ENCODE results near the gene ABR. TPM values are rescaled to one million over a fixed set of nuclear protein-coding genes. Genes with fewer than 3 reads are reported as not detected.

Gene ABR
- polyA plus RNA-seq, 3 donors = 19.8 to 160 (median 26.0) TPM

- intact Hi-C loops (cut with micrococcal nuclease) = no loop called here
- Mint-ChIP-seq H3K4me1 (peaks cover 14% of the 10 kb centered on the region), H3K27ac (peak overlapping the region; percentile 33 to 84 (median 78)), H3K36me3 (peaks cover 11 to 20% of the 10 kb centered on the region in 2 donors), H3K9me3 (peaks cover 0 to 5% (median 0%) of the 10 kb centered on the region in 7 donors), H3K4me3 (no peak overlapping the region), H3K27me3 (ENCODE audit: low read depth in 3 of 3) (no peaks in the 10 kb centered on the region)
- Histone ChIP-seq H3K9me3 (replicated peaks in 1 of 2; ENCODE audit: control insufficient read depth in 1 of 2, insufficient read depth in 1 of 2, low read length in 2 of 2) (peaks cover 0 to 5% of the 10 kb centered on the region in 2 donors), H3K79me2 (ENCODE audit: insufficient read depth, low read length) (peaks cover 70% of the 10 kb centered on the region), H3K27me3 (ENCODE audit: control insufficient read depth in 2 of 2, insufficient read depth in 2 of 2, low read length in 2 of 2) (no peaks in the 10 kb centered on the region), H3K9ac (ENCODE audit: insufficient read depth, low read length, poor library complexity, severe bottlenecking) (peak overlapping the region; percentile 21), H3K27ac (ENCODE audit: low read depth in 1 of 2, low read length in 2 of 2) (peak overlapping the region; percentile 21 to 68), H2AFZ (ENCODE audit: insufficient read depth, low read depth, low read length, poor library complexity, severe bottlenecking) (no peak overlapping the region), H3K36me3 (replicated peaks in 1 of 2; ENCODE audit: control insufficient read depth in 1 of 2, insufficient read depth in 2 of 2, low read length in 2 of 2) (peaks cover 13 to 26% of the 10 kb centered on the region in 2 donors), H3K4me2 (replicated peaks; ENCODE audit: extremely low read depth, low read length, poor library complexity, severe bottlenecking) (peak overlapping the region; percentile 42), H3K4me3 (replicated peaks in 1 of 3; ENCODE audit: low read depth in 2 of 3, low read length in 3 of 3) (no peak overlapping the region), H3K4me1 (ENCODE audit: control insufficient read depth in 1 of 2, insufficient read depth in 2 of 2, low read length in 2 of 2) (peaks cover 11 to 17% of the 10 kb centered on the region in 2 donors), H4K20me1 (ENCODE audit: insufficient read depth, low read length) (peaks cover 92% of the 10 kb centered on the region)
- peak; percentile 42 to 53 (median 49) for DNase-seq
- 21% methylated on average over 5 of the region's 12 CpGs for WGBS (ENCODE audit: insufficient coverage)
- TF ChIP-seq CTCF (IDR thresholded peaks at IDR 0.05) = no peak
These were observed 28.7 kb downstream of the ABR start for GRCh38 chr17:1150863-1151600.

GRCh38 chr17:1149869-1150268 lies 29.9 kb downstream of the ABR start:
- intact Hi-C loops (cut with micrococcal nuclease) = no loop called here
- Histone ChIP-seq H2AFZ (ENCODE audit: insufficient read depth, low read depth, low read length, poor library complexity, severe bottlenecking) (no peak overlapping the region), H3K9ac (ENCODE audit: insufficient read depth, low read length, poor library complexity, severe bottlenecking) (no peak overlapping the region), H3K36me3 (replicated peaks in 1 of 2; ENCODE audit: control insufficient read depth in 1 of 2, insufficient read depth in 2 of 2, low read length in 2 of 2) (peaks cover 13 to 26% of the 10 kb centered on the region in 2 donors), H3K27ac (ENCODE audit: low read depth in 1 of 2, low read length in 2 of 2) (no peak overlapping the region), H3K4me1 (ENCODE audit: control insufficient read depth in 1 of 2, insufficient read depth in 2 of 2, low read length in 2 of 2) (peaks cover 11 to 17% of the 10 kb centered on the region in 2 donors), H3K9me3 (replicated peaks in 1 of 2; ENCODE audit: control insufficient read depth in 1 of 2, insufficient read depth in 1 of 2, low read length in 2 of 2) (peaks cover 0 to 5% of the 10 kb centered on the region in 2 donors), H3K79me2 (ENCODE audit: insufficient read depth, low read length) (peaks cover 71% of the 10 kb centered on the region), H4K20me1 (ENCODE audit: insufficient read depth, low read length) (peaks cover 92% of the 10 kb centered on the region), H3K4me2 (replicated peaks; ENCODE audit: extremely low read depth, low read length, poor library complexity, severe bottlenecking) (no peak overlapping the region), H3K4me3 (replicated peaks in 1 of 3; ENCODE audit: low read depth in 2 of 3, low read length in 3 of 3) (no peak overlapping the region), H3K27me3 (ENCODE audit: control insufficient read depth in 2 of 2, insufficient read depth in 2 of 2, low read length in 2 of 2) (no peaks in the 10 kb centered on the region)
- H3K27ac Mint-ChIP-seq = peak overlapping the region in 4 of 7 donors; percentile 46 to 70 (median 56)
- H3K36me3 Mint-ChIP-seq = peaks cover 11 to 20% of the 10 kb centered on the region in 2 donors
- H3K4me1 Mint-ChIP-seq = peaks cover 14% of the 10 kb centered on the region
- 97% methylated on average over 13 of the region's 13 CpGs for WGBS (ENCODE audit: insufficient coverage)
- no peaks in the 10 kb centered on the region for H3K27me3 Mint-ChIP-seq (ENCODE audit: low read depth in 3 of 3)
- no peak for DNase-seq
- H3K9me3 Mint-ChIP-seq = peaks cover 0 to 5% (median 0%) of the 10 kb centered on the region in 7 donors
- no peak for TF ChIP-seq CTCF (IDR thresholded peaks at IDR 0.05)
- no peak overlapping the region for H3K4me3 Mint-ChIP-seq
